DMS153 (cell line): ENCODE results near the gene USP53.
"Not testable (repeated sequence)": the region's sequence is repeated elsewhere in the genome, so short reads cannot be mapped to it uniquely, and the experiment has no call there.

Experiments
- DNase-seq: peaks from one replicate; lab custom pipeline; 2025; lab: John Stamatoyannopoulos, UW

The USP53 gene

GRCh38 chr4:119228406-119228805 lies 15.9 kb downstream of the USP53 start:
- DNase-seq = no peak

- DNase-seq = no peak
Measured at GRCh38 chr4:119229908-119230687, 17.6 kb downstream of the USP53 start.

- no peak for DNase-seq
Measured at GRCh38 chr4:119231491-119231890, 19.0 kb downstream of the USP53 start.

- DNase-seq = no peak
Measured at GRCh38 chr4:119232286-119232685, 19.8 kb downstream of the USP53 start.

GRCh38 chr4:119233191-119233590 lies 20.7 kb downstream of the USP53 start:
- no peak for DNase-seq

- DNase-seq = no peak
Measured at GRCh38 chr4:119233750-119234149, 21.2 kb downstream of the USP53 start.

GRCh38 chr4:119237201-119237600 lies 24.7 kb downstream of the USP53 start:
- DNase-seq = no peak

GRCh38 chr4:119237642-119238041 lies 25.1 kb downstream of the USP53 start:
- DNase-seq = no peak

GRCh38 chr4:119238068-119238722 lies 25.7 kb downstream of the USP53 start:
- DNase-seq = no peak

- DNase-seq = no peak
Measured at GRCh38 chr4:119240128-119240527, 27.6 kb downstream of the USP53 start.

- no peak for DNase-seq
Measured at GRCh38 chr4:119240568-119240967, 28.1 kb downstream of the USP53 start.

GRCh38 chr4:119242417-119242816 lies 29.9 kb downstream of the USP53 start:
- DNase-seq = no peak

GRCh38 chr4:119243868-119244267 lies 31.4 kb downstream of the USP53 start:
- no peak for DNase-seq

GRCh38 chr4:119244344-119244743 lies 31.8 kb downstream of the USP53 start:
- DNase-seq = no peak

- peak; percentile 10 for DNase-seq
Measured at GRCh38 chr4:119244832-119245231, 32.3 kb downstream of the USP53 start.

- no peak for DNase-seq
Measured at GRCh38 chr4:119246177-119246733, 33.7 kb downstream of the USP53 start.

GRCh38 chr4:119251037-119251436 lies 38.5 kb downstream of the USP53 start:
- not testable (repeated sequence) for DNase-seq

- DNase-seq = not testable (repeated sequence)
Measured at GRCh38 chr4:119255223-119255622, 42.7 kb downstream of the USP53 start.

GRCh38 chr4:119260528-119260927 lies 48.0 kb downstream of the USP53 start:
- no peak for DNase-seq

- DNase-seq = no peak
Measured at GRCh38 chr4:119261986-119262385, 49.5 kb downstream of the USP53 start.

- no peak for DNase-seq
Measured at GRCh38 chr4:119264743-119265142, 52.2 kb downstream of the USP53 start.

- DNase-seq = no peak
Measured at GRCh38 chr4:119266153-119266552, 53.6 kb downstream of the USP53 start.

- no peak for DNase-seq
Measured at GRCh38 chr4:119268466-119268865, 56.0 kb downstream of the USP53 start.
